GOT3 (cell line): ENCODE data around the gene KCTD8.

Experiments used
- DNase-seq: peaks from one replicate; lab custom pipeline; 2025; ENCODE audit warnings: mixed read lengths; lab: John Stamatoyannopoulos, UW

KCTD8 gene

GRCh38 chr4:44162538-44163270, 285.9 kb downstream of the KCTD8 start:
- DNase-seq, result no peak

- no peak for DNase-seq
These were observed 286.9 kb downstream of the KCTD8 start for GRCh38 chr4:44161756-44162155.

DNA sequence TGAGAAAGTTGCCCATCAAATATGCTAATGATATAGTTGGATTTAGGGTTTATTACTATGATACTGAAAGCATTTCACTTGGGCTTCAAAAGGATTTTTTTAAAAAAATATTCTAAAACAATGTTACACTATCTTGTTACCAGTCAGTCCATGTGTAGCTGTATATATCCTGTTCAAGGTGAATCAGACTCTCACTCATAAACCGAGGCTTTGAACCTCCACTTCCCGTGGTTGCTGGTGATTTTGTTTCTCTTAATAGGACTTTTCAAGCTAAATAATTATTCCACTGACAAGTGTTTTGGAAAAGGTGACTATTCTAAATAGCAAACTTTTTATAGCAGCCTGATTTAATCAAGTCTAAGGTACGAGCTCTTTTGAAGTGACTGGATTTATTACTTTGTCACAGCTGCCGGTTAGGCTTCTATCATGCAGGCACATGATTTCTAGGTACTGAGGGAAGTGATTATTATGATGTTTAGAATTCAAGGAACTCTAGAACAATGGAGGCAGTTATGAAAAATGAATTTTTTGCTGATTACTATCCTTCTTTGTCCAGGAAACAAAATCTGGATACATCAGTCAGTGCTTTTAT, 287.7 kb downstream of the KCTD8 start:
- DNase-seq, result no peak

GRCh38 chr4:44159991-44160390, 288.6 kb downstream of the KCTD8 start:
- DNase-seq, result no peak

GRCh38 chr4:44157611-44158277, 290.9 kb downstream of the KCTD8 start:
- no peak for DNase-seq

DNA sequence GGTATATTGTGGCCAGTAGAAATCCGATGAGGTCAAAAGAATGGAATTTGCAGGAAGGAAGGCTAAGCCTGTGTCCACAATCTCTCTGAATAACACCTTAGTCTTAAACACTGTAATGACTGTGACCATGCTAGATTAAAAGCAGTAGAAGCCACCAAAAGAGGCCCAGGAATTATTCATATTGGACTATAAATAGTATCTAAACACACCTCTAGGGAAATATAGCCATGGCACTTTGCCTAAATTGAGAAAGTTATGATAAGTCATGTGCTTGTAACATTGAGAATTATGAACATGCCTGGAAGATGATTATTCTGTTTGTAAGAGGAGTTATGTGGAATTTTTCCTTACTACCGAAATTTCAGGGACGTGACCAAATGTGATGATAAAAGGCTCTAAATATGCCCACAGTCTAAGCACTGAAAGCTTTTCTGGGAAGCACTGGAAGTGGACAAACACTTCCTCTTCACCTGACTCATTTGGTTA, 298.5 kb downstream of the KCTD8 start:
- DNase-seq, result no peak

- no peak for DNase-seq
These were observed 299.3 kb downstream of the KCTD8 start for GRCh38 chr4:44149282-44149681.

- no peak for DNase-seq
These were observed 301.0 kb downstream of the KCTD8 start for GRCh38 chr4:44147571-44148075.

DNA sequence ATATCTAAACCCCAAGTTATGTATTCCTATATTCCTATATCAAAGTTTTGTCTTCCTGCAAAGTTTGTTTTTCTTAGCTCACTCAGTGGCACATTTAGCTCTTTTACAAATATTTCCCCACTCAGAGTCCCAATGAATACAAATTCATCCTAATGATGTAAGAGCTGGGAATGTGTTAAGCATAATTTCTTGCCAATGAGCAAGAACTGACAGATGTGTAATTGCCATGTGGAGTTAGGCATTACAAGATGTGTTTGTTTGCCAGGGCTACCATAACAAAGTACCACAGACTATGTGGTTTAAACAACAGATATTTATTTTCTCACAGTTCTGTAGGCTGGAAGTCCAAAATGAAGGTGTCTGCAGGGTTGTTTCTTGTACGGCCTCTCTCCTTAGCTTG, 302.1 kb downstream of the KCTD8 start:
- no peak for DNase-seq

GRCh38 chr4:44145868-44146267, 302.7 kb downstream of the KCTD8 start:
- DNase-seq, result no peak

DNA sequence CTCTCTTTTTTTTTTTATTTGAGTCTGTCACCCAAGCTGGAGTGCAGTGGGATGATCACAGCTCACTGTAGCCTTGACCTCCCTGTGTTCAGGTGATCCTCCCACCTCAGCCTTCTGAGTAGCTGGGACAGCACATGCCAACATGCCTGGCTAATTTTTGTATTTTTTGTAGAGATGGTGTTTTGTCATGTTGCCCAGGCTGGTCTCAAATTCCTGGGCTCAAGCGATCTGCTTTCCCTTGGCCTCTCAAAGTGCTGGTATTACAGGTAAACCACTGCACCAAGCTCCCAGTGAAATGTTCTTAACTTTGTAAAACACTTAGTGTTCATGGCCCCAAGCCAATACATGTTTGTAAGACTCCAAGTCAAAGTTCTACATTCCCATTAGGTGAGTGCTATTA, 316.1 kb downstream of the KCTD8 start:
- DNase-seq, result no peak
